GM12872 (cell line): ENCODE results near the gene FAF2.

Experiments
- CTCF ChIP-seq: IDR thresholded peaks from 3 replicates; pipeline ENCODE4 v1.5.1; 2011; ENCODE audit warnings: low read depth, mild to moderate bottlenecking, low read length, moderate library complexity; ENCODE audit not compliant: insufficient read depth

Gene FAF2

GRCh38 chr5:176526462-176526861, 78.3 kb downstream of the FAF2 start:
- no peak for TF ChIP-seq CTCF

GRCh38 chr5:176527246-176528222, 79.3 kb downstream of the FAF2 start:
- no peak for TF ChIP-seq CTCF

GRCh38 chr5:176528301-176528700, 80.1 kb downstream of the FAF2 start:
- no peak for TF ChIP-seq CTCF

- TF ChIP-seq CTCF, result no peak
Observed at GRCh38 chr5:176528761-176529115, 80.6 kb downstream of the FAF2 start.

GRCh38 chr5:176529116-176529740, 81.0 kb downstream of the FAF2 start:
- TF ChIP-seq CTCF, result no peak

- no peak for TF ChIP-seq CTCF
Observed at GRCh38 chr5:176529741-176530141, 81.6 kb downstream of the FAF2 start.

GRCh38 chr5:176530393-176530982, 82.3 kb downstream of the FAF2 start:
- no peak for TF ChIP-seq CTCF
